ENCODE data around the gene ATP10B. TPM values are rescaled to one million over a fixed set of nuclear protein-coding genes. Genes with fewer than 3 reads are reported as not detected.

The ATP10B gene
- total RNA-seq, 2 donors from 2014 or later: 1.3 to 2.1 TPM

DNA sequence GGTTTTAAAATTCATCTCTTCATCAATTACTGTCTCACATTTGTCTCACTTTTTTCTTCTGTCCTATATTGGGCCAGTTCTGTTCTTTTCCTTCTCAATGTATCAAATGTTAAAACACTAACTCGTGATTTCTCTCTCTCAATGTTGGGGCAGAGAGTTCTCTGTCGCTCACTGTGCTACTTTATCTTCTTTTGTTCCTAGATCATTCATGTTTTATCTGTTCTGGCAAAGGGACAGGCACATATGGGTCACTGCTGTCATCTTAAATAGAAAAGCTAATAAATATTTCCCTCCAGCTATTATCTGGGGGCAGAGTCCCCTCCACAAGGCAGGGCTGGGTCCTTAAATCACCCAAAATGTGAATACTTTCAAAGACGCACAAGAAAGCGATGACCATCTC lies 216.3 kb downstream of the ATP10B start:
- no peaks in the 10 kb centered on the region for H3K36me3 ChIP-seq (replicated peaks in 1 of 2; ENCODE audit: insufficient read depth in 1 of 2, low read depth in 2 of 2)
- H3K4me3 ChIP-seq: no peak overlapping the region
- WGBS, 2 donors: 82 to 84% methylated on average over 4 of the region's 4 CpGs
- no peaks in the 10 kb centered on the region for H3K9me3 ChIP-seq
- ATAC-seq (no peak), DNase-seq (no peak)
- H3K4me1 ChIP-seq: peaks cover 19% of the 10 kb centered on the region
- intact Hi-C loops (cut with DNase I): no loop called here
- H3K27ac ChIP-seq: no peak overlapping the region
- no peaks in the 10 kb centered on the region for H3K27me3 ChIP-seq
- TF ChIP-seq, protein P1, sequence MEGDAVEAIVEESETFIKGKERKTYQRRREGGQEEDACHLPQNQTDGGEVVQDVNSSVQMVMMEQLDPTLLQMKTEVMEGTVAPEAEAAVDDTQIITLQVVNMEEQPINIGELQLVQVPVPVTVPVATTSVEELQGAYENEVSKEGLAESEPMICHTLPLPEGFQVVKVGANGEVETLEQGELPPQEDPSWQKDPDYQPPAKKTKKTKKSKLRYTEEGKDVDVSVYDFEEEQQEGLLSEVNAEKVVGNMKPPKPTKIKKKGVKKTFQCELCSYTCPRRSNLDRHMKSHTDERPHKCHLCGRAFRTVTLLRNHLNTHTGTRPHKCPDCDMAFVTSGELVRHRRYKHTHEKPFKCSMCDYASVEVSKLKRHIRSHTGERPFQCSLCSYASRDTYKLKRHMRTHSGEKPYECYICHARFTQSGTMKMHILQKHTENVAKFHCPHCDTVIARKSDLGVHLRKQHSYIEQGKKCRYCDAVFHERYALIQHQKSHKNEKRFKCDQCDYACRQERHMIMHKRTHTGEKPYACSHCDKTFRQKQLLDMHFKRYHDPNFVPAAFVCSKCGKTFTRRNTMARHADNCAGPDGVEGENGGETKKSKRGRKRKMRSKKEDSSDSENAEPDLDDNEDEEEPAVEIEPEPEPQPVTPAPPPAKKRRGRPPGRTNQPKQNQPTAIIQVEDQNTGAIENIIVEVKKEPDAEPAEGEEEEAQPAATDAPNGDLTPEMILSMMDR (IDR thresholded peaks at IDR 0.05): no peak
- no peak for TF ChIP-seq POLR2A (IDR thresholded peaks at IDR 0.05)

DNA sequence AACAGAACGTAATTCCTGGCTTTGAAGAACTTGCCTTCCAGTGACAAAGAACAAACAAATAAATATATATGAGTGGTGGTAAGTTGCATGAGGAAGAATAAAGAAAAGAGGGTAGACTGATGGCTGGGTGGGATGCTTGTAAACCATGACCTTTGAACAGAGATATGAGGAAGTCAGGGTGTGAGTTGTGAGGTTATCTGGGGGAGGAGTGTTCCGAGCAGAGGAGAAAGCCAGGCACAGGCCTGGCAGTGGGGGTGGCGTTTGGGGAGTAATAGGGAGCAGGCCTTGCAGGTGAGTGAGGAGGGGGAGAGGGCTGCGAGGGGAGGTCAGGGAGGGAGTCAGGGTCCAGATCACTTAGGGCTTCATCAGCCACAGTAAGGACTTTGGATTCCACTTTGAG lies 217.0 kb downstream of the ATP10B start:
- H3K9me3 ChIP-seq: no peaks in the 10 kb centered on the region
- 78 to 79% methylated on average over 4 of the region's 4 CpGs for whole genome bisulfite sequencing, 2 donors
- intact Hi-C loops (cut with DNase I): no loop called here
- peaks cover 19% of the 10 kb centered on the region for H3K4me1 ChIP-seq
- no peak overlapping the region for H3K4me3 ChIP-seq
- ATAC-seq (no peak), DNase-seq (no peak)
- H3K27ac ChIP-seq: no peak overlapping the region
- TF ChIP-seq, protein P1 (IDR thresholded peaks at IDR 0.05): no peak
- no peak for TF ChIP-seq POLR2A (IDR thresholded peaks at IDR 0.05)
- H3K27me3 ChIP-seq: no peaks in the 10 kb centered on the region
- H3K36me3 ChIP-seq (replicated peaks in 1 of 2; ENCODE audit: insufficient read depth in 1 of 2, low read depth in 2 of 2): no peaks in the 10 kb centered on the region

DNA sequence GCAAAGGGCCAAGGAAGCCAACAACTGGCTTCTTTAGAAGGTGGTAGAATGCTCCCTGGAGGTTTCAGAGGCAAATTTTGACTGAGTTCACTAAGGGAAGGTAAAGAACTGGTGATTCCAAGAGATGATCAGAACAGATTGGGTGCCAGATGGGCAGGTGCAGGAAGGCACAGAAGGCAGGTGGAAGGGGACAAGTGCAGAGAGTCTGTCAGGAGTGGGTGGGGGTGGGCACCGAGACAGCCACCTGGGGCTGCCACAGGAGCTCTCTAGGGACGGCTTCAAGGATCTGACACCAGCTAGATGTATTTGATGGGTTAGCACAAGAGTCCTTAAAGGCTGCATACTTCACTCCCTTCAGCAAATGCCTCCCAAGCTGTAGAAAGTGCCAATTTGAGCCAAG lies 223.0 kb downstream of the ATP10B start:
- intact Hi-C loops (cut with DNase I): no loop called here
- 47 to 84% methylated on average over 2 of the region's 2 CpGs for WGBS, 2 donors
- Histone ChIP-seq H3K36me3 (replicated peaks in 1 of 2; ENCODE audit: insufficient read depth in 1 of 2, low read depth in 2 of 2) (no peaks in the 10 kb centered on the region), H3K27me3 (no peaks in the 10 kb centered on the region), H3K9me3 (no peaks in the 10 kb centered on the region), H3K4me1 (no peaks in the 10 kb centered on the region), H3K27ac (no peak overlapping the region), H3K4me3 (no peak overlapping the region)
- DNase-seq (no peak), ATAC-seq (no peak)
- TF ChIP-seq, protein P1 (IDR thresholded peaks at IDR 0.05): no peak
- no peak for TF ChIP-seq POLR2A (IDR thresholded peaks at IDR 0.05)

- ATAC-seq (no peak), DNase-seq (no peak)
- H3K36me3 ChIP-seq (replicated peaks in 1 of 2; ENCODE audit: insufficient read depth in 1 of 2, low read depth in 2 of 2): no peaks in the 10 kb centered on the region
- WGBS, 2 donors: 93 to 95% methylated on average over 1 of the region's 1 CpG
- H3K27ac ChIP-seq: no peak overlapping the region
- intact Hi-C loops (cut with DNase I): no loop called here
- H3K9me3 ChIP-seq: no peaks in the 10 kb centered on the region
- no peak for TF ChIP-seq POLR2A (IDR thresholded peaks at IDR 0.05)
- TF ChIP-seq, protein P1 (IDR thresholded peaks at IDR 0.05): no peak
- no peak overlapping the region for H3K4me3 ChIP-seq
- H3K4me1 ChIP-seq: no peaks in the 10 kb centered on the region
- no peaks in the 10 kb centered on the region for H3K27me3 ChIP-seq
Observed at GRCh38 chr5:160628619-160628968, 223.4 kb downstream of the ATP10B start.

- no peak for DNase-seq
- Histone ChIP-seq H3K9me3 (no peaks in the 10 kb centered on the region), H3K27ac (no peak overlapping the region), H3K27me3 (no peaks in the 10 kb centered on the region), H3K36me3 (replicated peaks in 1 of 2; ENCODE audit: insufficient read depth in 1 of 2, low read depth in 2 of 2) (no peaks in the 10 kb centered on the region), H3K4me1 (no peaks in the 10 kb centered on the region), H3K4me3 (no peak overlapping the region)
- ATAC-seq: no peak
- intact Hi-C loops (cut with DNase I): no loop called here
- WGBS, 2 donors: 51 to 65% methylated on average over 5 of the region's 5 CpGs
- TF ChIP-seq POLR2A (IDR thresholded peaks at IDR 0.05): no peak
- TF ChIP-seq, protein P1 (IDR thresholded peaks at IDR 0.05): no peak
Observed at GRCh38 chr5:160627921-160628618, 223.9 kb downstream of the ATP10B start.
